Epidermal melanocyte (primary cell): ENCODE data around the gene CREBL2.
"Not testable (repeated sequence)": the region's sequence is repeated elsewhere in the genome, so short reads cannot be mapped to it uniquely, and the experiment has no call there.

Experiments used
- DNase-seq: peaks from one replicate; pipeline ENCODE4 v3.0.0; 2011; ENCODE audit warnings: low spot score; ENCODE audit not compliant: insufficient read length

The CREBL2 gene

GRCh38 chr12:12635651-12636050 is 24.0 kb downstream of the CREBL2 start:
- DNase-seq = no peak

GRCh38 chr12:12636641-12637040 is 25.0 kb downstream of the CREBL2 start:
- no peak for DNase-seq

GRCh38 chr12:12639995-12640394 is 28.3 kb downstream of the CREBL2 start:
- DNase-seq = not testable (repeated sequence)

- DNase-seq = no peak
These were observed 30.0 kb downstream of the CREBL2 start for GRCh38 chr12:12641650-12642049.

GRCh38 chr12:12642916-12643315 is 31.2 kb downstream of the CREBL2 start:
- DNase-seq = no peak

GRCh38 chr12:12645485-12645884 is 33.8 kb downstream of the CREBL2 start:
- DNase-seq = no peak

GRCh38 chr12:12645968-12646367 is 34.3 kb downstream of the CREBL2 start:
- DNase-seq = not testable (repeated sequence)

GRCh38 chr12:12646483-12647072 is 34.9 kb downstream of the CREBL2 start:
- no peak for DNase-seq

- DNase-seq = no peak
These were observed 36.6 kb downstream of the CREBL2 start for GRCh38 chr12:12648284-12648683.

GRCh38 chr12:12648951-12649650 is 37.4 kb downstream of the CREBL2 start:
- no peak for DNase-seq

GRCh38 chr12:12651752-12652151 is 40.1 kb downstream of the CREBL2 start:
- no peak for DNase-seq

GRCh38 chr12:12652704-12653103 is 41.0 kb downstream of the CREBL2 start:
- not testable (repeated sequence) for DNase-seq

GRCh38 chr12:12653922-12654321 is 42.2 kb downstream of the CREBL2 start:
- no peak for DNase-seq

GRCh38 chr12:12654691-12655460 is 43.2 kb downstream of the CREBL2 start:
- DNase-seq = no peak

- no peak for DNase-seq
These were observed 48.5 kb downstream of the CREBL2 start for GRCh38 chr12:12660201-12660600.

- DNase-seq = peak; percentile 74
These were observed 49.6 kb downstream of the CREBL2 start for GRCh38 chr12:12661086-12661856.

GRCh38 chr12:12663644-12664294 is 52.1 kb downstream of the CREBL2 start:
- DNase-seq = no peak

- DNase-seq = no peak
These were observed 53.5 kb downstream of the CREBL2 start for GRCh38 chr12:12665194-12665593.

GRCh38 chr12:12668005-12668404 is 56.3 kb downstream of the CREBL2 start:
- DNase-seq = no peak

GRCh38 chr12:12669020-12669419 is 57.3 kb downstream of the CREBL2 start:
- no peak for DNase-seq
